Mesendoderm (in vitro differentiated cells): ENCODE data around the gene BRF1.

Experiments used
- DNase-seq: peaks from one replicate; pipeline ENCODE4 v3.0.0; 2013
- H2AK5ac ChIP-seq: 2 replicates; pipeline ENCODE4 v1.6.1; 2013; ENCODE audit warnings: low read length, inconsistent platforms
- H2BK120ac ChIP-seq: 2 replicates; pipeline ENCODE4 v1.6.1; 2013; ENCODE audit warnings: low read depth, mild to moderate bottlenecking, low read length, moderate library complexity, mixed read lengths
- H2BK15ac ChIP-seq: replicated peaks from 2 replicates; pipeline ENCODE4 v1.6.1; 2013; ENCODE audit warnings: low read depth, mild to moderate bottlenecking, moderate library complexity
- H2BK5ac ChIP-seq: 2 replicates; pipeline ENCODE4 v1.6.1; 2013; ENCODE audit warnings: low read length, inconsistent platforms
- H3K18ac ChIP-seq: 2 replicates; pipeline ENCODE4 v1.6.1; 2013; ENCODE audit warnings: mild to moderate bottlenecking, low read length, mixed read lengths
- H3K23ac ChIP-seq: one replicate; pipeline ENCODE4 v1.6.1; 2013; ENCODE audit warnings: low read length
- H3K27ac ChIP-seq: 2 replicates; pipeline ENCODE4 v1.5.1; 2013; ENCODE audit warnings: low read depth, mild to moderate bottlenecking, inconsistent platforms, low read length, moderate library complexity
- H3K27me3 ChIP-seq: 2 replicates; pipeline ENCODE4 v1.6.1; 2013; ENCODE audit warnings: low read length, control low read depth, mild to moderate bottlenecking, inconsistent platforms; ENCODE audit not compliant: insufficient read depth, poor library complexity
- H3K36me3 ChIP-seq: 2 replicates; pipeline ENCODE4 v1.6.1; 2013; ENCODE audit warnings: low read length, inconsistent platforms; ENCODE audit not compliant: control insufficient read depth, insufficient read depth
- H3K4ac ChIP-seq: one replicate; pipeline ENCODE4 v1.6.1; 2013; ENCODE audit warnings: low read depth, mild to moderate bottlenecking, low read length, moderate library complexity
- H3K4me1 ChIP-seq: 2 replicates; pipeline ENCODE4 v1.6.1; 2013; ENCODE audit warnings: low read depth, low read length, inconsistent platforms; ENCODE audit not compliant: control insufficient read depth
- H3K4me2 ChIP-seq: 2 replicates; pipeline ENCODE4 v1.6.1; 2013; ENCODE audit warnings: low read length
- H3K4me3 ChIP-seq: 2 replicates; pipeline ENCODE4 v1.5.1; 2013; ENCODE audit warnings: mild to moderate bottlenecking, low read length
- H3K56ac ChIP-seq: one replicate; pipeline ENCODE4 v1.6.1; 2013; ENCODE audit warnings: low read length
- H3K79me1 ChIP-seq: 2 replicates; pipeline ENCODE4 v1.6.1; 2013; ENCODE audit warnings: low read length, inconsistent platforms
- H3K79me2 ChIP-seq: 2 replicates; pipeline ENCODE4 v1.6.1; 2013; ENCODE audit warnings: mild to moderate bottlenecking, low read length; ENCODE audit not compliant: control insufficient read depth, insufficient read depth
- H3K9ac ChIP-seq: 2 replicates; pipeline ENCODE4 v1.6.1; 2013; ENCODE audit warnings: low read length, inconsistent platforms
- H4K5ac ChIP-seq: one replicate; pipeline ENCODE4 v1.6.1; 2013; ENCODE audit warnings: low read length
- H4K8ac ChIP-seq: one replicate; pipeline ENCODE4 v1.6.1; 2013; ENCODE audit warnings: low read depth, mild to moderate bottlenecking, control low read depth, low read length, moderate library complexity
- WGBS: extraction: QIAGEN DNeasy Blood & Tissue Kit; methylation state at CpG from one replicate; pipeline ENCODE4 v1.1.7; 2013; ENCODE audit warnings: low lambda C conversion rate, missing lambda C conversion rate; ENCODE audit not compliant: insufficient coverage; ENCODE audit errors: extremely low coverage; 5-methylcytosine and 5-hydroxymethylcytosine counted together

BRF1 gene

DNA sequence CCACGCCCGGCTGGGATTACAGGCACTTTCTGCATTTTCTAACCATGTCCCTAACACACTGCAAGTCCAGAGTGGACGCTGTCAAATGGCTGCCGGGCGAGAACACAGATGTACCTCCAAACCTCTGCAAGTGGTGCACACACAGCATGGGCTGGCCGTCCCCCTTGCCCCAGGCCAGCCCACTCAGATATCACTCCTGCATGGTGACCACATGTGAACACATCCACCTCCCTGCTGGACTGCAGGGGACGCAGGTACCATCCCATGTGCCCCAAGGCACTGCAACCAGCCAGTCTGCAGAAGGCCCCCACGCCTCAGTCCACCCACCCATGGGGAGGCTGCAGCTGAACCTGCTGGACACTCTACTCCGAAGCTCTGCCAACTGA is 14.0 kb downstream of the BRF1 start:
- Histone ChIP-seq H3K79me1 (peaks cover 2% of the 10 kb centered on the region), H3K9ac (no peak overlapping the region), H3K4ac (no peak overlapping the region), H2BK120ac (no peak overlapping the region), H2BK15ac (no peak overlapping the region), H3K27ac (no peak overlapping the region), H3K4me1 (no peaks in the 10 kb centered on the region), H3K79me2 (peaks cover 2% of the 10 kb centered on the region), H3K56ac (no peak overlapping the region), H3K18ac (no peak overlapping the region), H4K8ac (no peak overlapping the region), H3K4me2 (no peak overlapping the region), H2BK5ac (no peak overlapping the region), H2AK5ac (no peak overlapping the region), H4K5ac (no peak overlapping the region), H3K27me3 (no peaks in the 10 kb centered on the region), H3K23ac (no peak overlapping the region), H3K36me3 (no peaks in the 10 kb centered on the region), H3K4me3 (no peak overlapping the region)
- no CpG with 5 or more reads among the region's 9 CpGs for WGBS
- no peak for DNase-seq

DNA sequence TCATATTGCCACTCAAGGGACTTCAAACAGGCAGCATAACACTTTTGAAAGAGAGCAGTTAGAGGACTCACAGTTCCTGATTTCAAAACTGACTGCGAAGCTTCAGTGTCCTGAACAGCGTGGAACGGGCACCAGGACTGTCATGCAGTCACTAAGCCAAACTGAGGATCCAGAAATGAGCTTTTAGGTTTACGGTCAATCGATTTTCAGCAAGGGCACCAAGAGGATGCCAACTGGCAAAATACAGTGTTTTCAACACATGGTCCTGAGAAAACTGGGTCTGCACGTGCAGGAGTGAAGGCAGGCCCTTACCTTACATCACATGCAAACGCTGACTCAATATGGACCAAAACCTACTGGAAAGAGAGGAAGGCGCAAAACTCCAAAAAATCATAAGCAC is 15.6 kb downstream of the BRF1 start:
- Histone ChIP-seq H4K5ac (no peak overlapping the region), H3K27ac (no peak overlapping the region), H3K56ac (no peak overlapping the region), H3K4me3 (no peak overlapping the region), H2BK5ac (no peak overlapping the region), H3K4me1 (no peaks in the 10 kb centered on the region), H3K36me3 (no peaks in the 10 kb centered on the region), H2AK5ac (no peak overlapping the region), H3K4me2 (no peak overlapping the region), H3K79me2 (no peaks in the 10 kb centered on the region), H3K4ac (no peak overlapping the region), H3K79me1 (no peaks in the 10 kb centered on the region), H3K23ac (no peak overlapping the region), H2BK15ac (no peak overlapping the region), H3K18ac (no peak overlapping the region), H4K8ac (no peak overlapping the region), H2BK120ac (no peak overlapping the region), H3K9ac (no peak overlapping the region), H3K27me3 (no peaks in the 10 kb centered on the region)
- DNase-seq, result no peak
- no CpG with 5 or more reads among the region's 8 CpGs for WGBS

DNA sequence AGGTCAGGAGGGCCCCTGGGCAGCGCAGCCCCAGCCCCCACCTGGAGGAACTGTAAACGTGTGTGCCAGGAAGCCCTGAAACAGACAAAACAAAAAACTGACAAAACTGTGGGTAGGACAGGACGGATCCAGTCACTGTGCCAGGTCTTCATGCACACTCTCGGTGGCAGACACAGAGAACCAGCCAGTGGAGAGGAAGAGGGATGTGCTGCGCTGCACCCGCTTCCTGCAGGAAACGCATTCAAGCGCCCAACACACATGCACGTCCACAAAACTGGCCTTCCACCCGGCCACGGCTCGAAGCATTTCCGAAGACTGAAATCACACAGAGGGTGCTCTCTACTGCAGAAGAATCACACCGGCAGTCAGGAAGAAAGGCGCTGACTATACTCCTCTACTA is 16.9 kb downstream of the BRF1 start:
- H4K8ac ChIP-seq, result no peak overlapping the region
- no CpG with 5 or more reads among the region's 15 CpGs for WGBS
- no peak overlapping the region for H2BK120ac ChIP-seq
- H3K27ac ChIP-seq, result no peak overlapping the region
- H2BK15ac ChIP-seq, result no peak overlapping the region
- no peak overlapping the region for H3K4ac ChIP-seq
- no peaks in the 10 kb centered on the region for H3K79me2 ChIP-seq
- H3K4me3 ChIP-seq, result no peak overlapping the region
- H3K56ac ChIP-seq, result no peak overlapping the region
- no peak overlapping the region for H4K5ac ChIP-seq
- H2AK5ac ChIP-seq, result no peak overlapping the region
- no peak overlapping the region for H3K9ac ChIP-seq
- H2BK5ac ChIP-seq, result no peak overlapping the region
- no peaks in the 10 kb centered on the region for H3K79me1 ChIP-seq
- no peak for DNase-seq
- H3K36me3 ChIP-seq, result no peaks in the 10 kb centered on the region
- H3K4me1 ChIP-seq, result no peaks in the 10 kb centered on the region
- no peaks in the 10 kb centered on the region for H3K27me3 ChIP-seq
- H3K4me2 ChIP-seq, result no peak overlapping the region
- no peak overlapping the region for H3K18ac ChIP-seq
- no peak overlapping the region for H3K23ac ChIP-seq

DNA sequence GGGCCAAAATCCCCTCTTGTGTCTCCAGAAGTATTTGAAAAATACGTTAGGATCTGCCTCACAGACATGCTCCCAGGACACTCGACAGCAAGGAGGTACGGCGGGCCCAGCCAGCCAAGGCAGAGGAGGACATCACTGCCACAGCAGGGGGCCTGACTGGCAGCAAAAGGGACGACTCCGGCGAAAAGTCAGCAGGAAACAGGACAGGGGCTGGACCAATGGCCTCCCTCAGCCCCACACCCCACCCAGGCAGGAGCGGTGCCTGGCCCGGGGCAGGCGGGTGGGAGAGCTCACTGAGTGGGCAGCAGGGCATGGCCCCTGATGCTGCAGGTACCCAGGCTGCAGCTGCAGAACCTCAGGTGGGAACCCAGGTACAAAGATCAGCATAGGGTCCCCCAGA is 17.8 kb downstream of the BRF1 start:
- no peak overlapping the region for H3K23ac ChIP-seq
- H4K5ac ChIP-seq, result no peak overlapping the region
- no peak overlapping the region for H3K4me2 ChIP-seq
- peak; percentile 58 for DNase-seq
- no peak overlapping the region for H3K9ac ChIP-seq
- H3K79me2 ChIP-seq, result no peaks in the 10 kb centered on the region
- no peak overlapping the region for H2BK15ac ChIP-seq
- no peak overlapping the region for H2BK120ac ChIP-seq
- H2AK5ac ChIP-seq, result no peak overlapping the region
- no peak overlapping the region for H4K8ac ChIP-seq
- H3K4ac ChIP-seq, result no peak overlapping the region
- H3K4me1 ChIP-seq, result no peaks in the 10 kb centered on the region
- H3K18ac ChIP-seq, result no peak overlapping the region
- H3K4me3 ChIP-seq, result no peak overlapping the region
- H3K27ac ChIP-seq, result no peak overlapping the region
- no CpG with 5 or more reads among the region's 10 CpGs for WGBS
- no peaks in the 10 kb centered on the region for H3K27me3 ChIP-seq
- no peaks in the 10 kb centered on the region for H3K36me3 ChIP-seq
- no peak overlapping the region for H2BK5ac ChIP-seq
- no peaks in the 10 kb centered on the region for H3K79me1 ChIP-seq
- no peak overlapping the region for H3K56ac ChIP-seq

- Histone ChIP-seq H3K4me1 (no peaks in the 10 kb centered on the region), H3K79me1 (no peaks in the 10 kb centered on the region), H3K18ac (no peak overlapping the region), H4K5ac (no peak overlapping the region), H3K4me2 (no peak overlapping the region), H3K4ac (no peak overlapping the region), H3K27ac (no peak overlapping the region), H3K9ac (no peak overlapping the region), H2BK5ac (no peak overlapping the region), H3K27me3 (no peaks in the 10 kb centered on the region), H3K56ac (no peak overlapping the region), H3K23ac (no peak overlapping the region), H2BK15ac (no peak overlapping the region), H2BK120ac (no peak overlapping the region), H4K8ac (no peak overlapping the region), H3K4me3 (no peak overlapping the region), H2AK5ac (no peak overlapping the region), H3K36me3 (no peaks in the 10 kb centered on the region), H3K79me2 (no peaks in the 10 kb centered on the region)
- no peak for DNase-seq
- WGBS, result no CpG with 5 or more reads among the region's 16 CpGs
These were observed 18.6 kb downstream of the BRF1 start for GRCh38 chr14:105282098-105282725.

GRCh38 chr14:105281371-105282097 is 19.3 kb downstream of the BRF1 start:
- no peak overlapping the region for H3K23ac ChIP-seq
- H3K79me1 ChIP-seq, result no peaks in the 10 kb centered on the region
- no peak overlapping the region for H2AK5ac ChIP-seq
- WGBS, result no CpG with 5 or more reads among the region's 23 CpGs
- H2BK120ac ChIP-seq, result no peak overlapping the region
- H3K4me3 ChIP-seq, result no peak overlapping the region
- H3K79me2 ChIP-seq, result no peaks in the 10 kb centered on the region
- no peak overlapping the region for H4K5ac ChIP-seq
- no peak overlapping the region for H3K4me2 ChIP-seq
- no peaks in the 10 kb centered on the region for H3K4me1 ChIP-seq
- H3K56ac ChIP-seq, result no peak overlapping the region
- no peaks in the 10 kb centered on the region for H3K27me3 ChIP-seq
- no peak overlapping the region for H3K27ac ChIP-seq
- H3K9ac ChIP-seq, result no peak overlapping the region
- peak; percentile 72 for DNase-seq
- H3K18ac ChIP-seq, result no peak overlapping the region
- no peak overlapping the region for H2BK15ac ChIP-seq
- H3K4ac ChIP-seq, result no peak overlapping the region
- no peak overlapping the region for H4K8ac ChIP-seq
- no peak overlapping the region for H2BK5ac ChIP-seq
- H3K36me3 ChIP-seq, result no peaks in the 10 kb centered on the region
